HCT116 (cell line): ENCODE data around the gene LRRN1. TPM values are rescaled to one million over a fixed set of nuclear protein-coding genes. Genes with fewer than 3 reads are reported as not detected.

Experiments used
- ATAC-seq: fragments of 200-7000 bp; cut with Tn5 transposase; 2 replicates; pipeline ENCODE4 v1.9.1; 2020; ENCODE audit warnings: mild to moderate bottlenecking, moderate library complexity
- BruUV-seq: library from RNA; stranded (reverse); fragments of 400-500 nt; replicated peaks from 2 replicates; lab custom pipeline; 2021; lab: Mats Ljungman, UMichigan
- CTCF ChIA-PET: fragments of 300-600 bp; sonication (Branson Sonifier 250); formaldehyde crosslinking; loops from one replicate; lab custom pipeline; 2021; ENCODE audit warnings: antibody characterized with exemption; lab: Charles Lee
- POLR2A ChIA-PET: fragments of 300-600, 350-600 bp; sonication (Branson Sonifier 250); formaldehyde crosslinking; loops from one replicate; lab custom pipeline; 2021; ENCODE audit warnings: antibody characterized with exemption; lab: Charles Lee
- RAD21 ChIA-PET, 2 experiments: fragments of 300-600 bp; sonication (Branson Sonifier 250); formaldehyde crosslinking; loops; one replicate each; lab custom pipeline; 2023; ENCODE audit warnings: low total read pairs in 2 of 2; ENCODE audit not compliant: uncharacterized antibody in 2 of 2, unreplicated experiment in 2 of 2, low non-redundant PET in 1 of 2; lab: Charles Lee
- DNase-seq: peaks from one replicate; pipeline ENCODE4 v3.0.0-alpha.2; 2010; ENCODE audit warnings: low read depth, low spot score
- H2AFZ ChIP-seq: fragments of 200-600 bp; shearing (Covaris generic), sonication (generic); 2 replicates; pipeline ENCODE4 v1.6.1; 2017; ENCODE audit warnings: low read depth, mixed run types, mixed read lengths, antibody characterized with exemption, low read length; ENCODE audit not compliant: poor library complexity, severe bottlenecking
- H3K27ac ChIP-seq: 2 replicates; pipeline ENCODE4 v1.5.1; 2012; ENCODE audit warnings: low read depth, low read length
- H3K27me3 ChIP-seq: fragments of 200-600 bp; sonication (generic); 2 replicates; pipeline ENCODE4 v1.6.1; 2016; ENCODE audit warnings: mixed run types, low read length, mixed read lengths; ENCODE audit not compliant: insufficient read depth
- H3K36me3 ChIP-seq, 2 experiments: fragments of 200-500 bp in 1 of 2; fragments of 200-600 bp in 1 of 2; sonication (Bioruptor generic) in 1 of 2; sonication (generic) in 1 of 2; 2 replicates each; pipeline versions ENCODE4 v1.5.1 to v1.6.1; 2014 to 2016; ENCODE audit warnings: low read length in 2 of 2, inconsistent platforms in 1 of 2, mixed read lengths in 1 of 2, mixed run types in 1 of 2; ENCODE audit not compliant: insufficient read depth in 2 of 2, control insufficient read depth in 1 of 2
- H3K4me1 ChIP-seq, 2 experiments: fragments of 200-600 bp in 1 of 2; sonication (generic) in 1 of 2; 2 replicates each; pipeline versions ENCODE4 v1.5.1 to v1.6.1; 2012 to 2017; ENCODE audit warnings: low read length in 2 of 2, inconsistent platforms in 1 of 2, mild to moderate bottlenecking in 1 of 2, mixed read lengths in 1 of 2, mixed run types in 1 of 2, moderate library complexity in 1 of 2; ENCODE audit not compliant: insufficient read depth in 2 of 2, control insufficient read depth in 1 of 2
- H3K4me2 ChIP-seq: fragments of 200-600 bp; sonication (generic); 2 replicates; pipeline ENCODE4 v1.6.1; 2017; ENCODE audit warnings: mixed run types, low read length, mixed read lengths
- H3K4me3 ChIP-seq, 2 experiments: fragments of 200-600 bp in 1 of 2; sonication (generic) in 1 of 2; replicated peaks in 1 of 2; 2 replicates each; pipeline ENCODE4 v1.5.1; 2011 to 2016; ENCODE audit warnings: low read length in 2 of 2, control low read depth in 1 of 2, low read depth in 1 of 2, mild to moderate bottlenecking in 1 of 2, mixed read lengths in 1 of 2, mixed run types in 1 of 2
- H3K79me2 ChIP-seq: fragments of 200-600 bp; sonication (generic); 2 replicates; pipeline ENCODE4 v1.6.1; 2017; ENCODE audit warnings: mild to moderate bottlenecking, mixed run types, low read length, moderate library complexity, mixed read lengths; ENCODE audit not compliant: insufficient read depth
- H3K9ac ChIP-seq: fragments of 200-600 bp; sonication (generic); 2 replicates; pipeline ENCODE4 v1.6.1; 2016; ENCODE audit warnings: low read length, mixed read lengths
- H3K9me2 ChIP-seq: fragments of 200-600 bp; sonication (generic), shearing (Covaris generic); 2 replicates; pipeline ENCODE4 v1.6.1; 2017; ENCODE audit warnings: mixed run types, mild to moderate bottlenecking, moderate library complexity; ENCODE audit not compliant: insufficient read depth
- H3K9me3 ChIP-seq, 2 experiments: fragments of 200-500 bp in 1 of 2; fragments of 200-600 bp in 1 of 2; sonication (Bioruptor generic) in 1 of 2; sonication (generic) in 1 of 2; 2 replicates each; pipeline ENCODE4 v1.6.1; 2014 to 2017; ENCODE audit warnings: low read length in 2 of 2, mixed read lengths in 2 of 2, inconsistent platforms in 1 of 2, low read depth in 1 of 2, mild to moderate bottlenecking in 1 of 2, mixed run types in 1 of 2, moderate library complexity in 1 of 2; ENCODE audit not compliant: control insufficient read depth in 1 of 2, insufficient read depth in 1 of 2
- H4K20me1 ChIP-seq: fragments of 200-600 bp; sonication (generic), shearing (Covaris generic); 2 replicates; pipeline ENCODE4 v1.6.1; 2017; ENCODE audit warnings: mixed run types, mild to moderate bottlenecking, moderate library complexity; ENCODE audit not compliant: insufficient read depth
- CBX3 ChIP-seq: IDR thresholded peaks from 2 replicates; pipeline ENCODE4 v1.6.1; 2012; ENCODE audit warnings: low read depth
- CEBPB ChIP-seq: IDR thresholded peaks from 2 replicates; pipeline ENCODE4 v1.6.1; 2012; ENCODE audit warnings: low read depth
- EGR1 ChIP-seq: IDR thresholded peaks from 2 replicates; pipeline ENCODE4 v1.6.1; 2012; ENCODE audit warnings: low read depth
- ELF1 ChIP-seq: IDR thresholded peaks from 2 replicates; pipeline ENCODE4 v1.6.1; 2012; ENCODE audit warnings: low read depth, borderline replicate concordance
- EZH2 ChIP-seq: fragments of 200-600 bp; sonication (generic); IDR thresholded peaks from 2 replicates; pipeline ENCODE4 v1.6.1; 2017; ENCODE audit warnings: antibody characterized with exemption, mixed run types
- EZH2phosphoT487 ChIP-seq: fragments of 200-600 bp; IDR thresholded peaks from 2 replicates; pipeline ENCODE4 v1.6.1; 2018; ENCODE audit warnings: antibody characterized with exemption, borderline replicate concordance
- FOSL1 ChIP-seq: IDR thresholded peaks from 2 replicates; pipeline ENCODE4 v1.6.1; 2012; ENCODE audit warnings: low read depth
- JUND ChIP-seq: IDR thresholded peaks from 2 replicates; pipeline ENCODE4 v1.6.1; 2012
- POLR2A ChIP-seq: IDR thresholded peaks from 2 replicates; pipeline ENCODE4 v1.7.0; 2011; ENCODE audit warnings: borderline replicate concordance; ENCODE audit not compliant: insufficient read depth, insufficient read length; ENCODE audit errors: extremely low read depth
- POLR2AphosphoS5 ChIP-seq: IDR thresholded peaks from 2 replicates; pipeline ENCODE4 v1.6.1; 2011; ENCODE audit warnings: mild to moderate bottlenecking, low read depth, low read length, moderate library complexity
- SIN3A ChIP-seq: IDR thresholded peaks from 2 replicates; pipeline ENCODE4 v1.6.1; 2012; ENCODE audit warnings: low read depth
- SP1 ChIP-seq: IDR thresholded peaks from 2 replicates; pipeline ENCODE4 v1.6.1; 2012; ENCODE audit warnings: low read depth
- SRF ChIP-seq: IDR thresholded peaks from 2 replicates; pipeline ENCODE4 v1.6.1; 2012; ENCODE audit warnings: low read depth
- YY1 ChIP-seq: IDR thresholded peaks from 2 replicates; pipeline ENCODE4 v1.6.1; 2011; ENCODE audit warnings: low read length, low read depth, moderate library complexity, mild to moderate bottlenecking; ENCODE audit not compliant: insufficient replicate concordance; ENCODE audit errors: extremely low read depth
- ZFX ChIP-seq: fragments of 450-650 bp; IDR thresholded peaks from 2 replicates; pipeline ENCODE4 v1.6.1; 2017
- ZNF274 ChIP-seq: fragments of 200-500 bp; sonication (Bioruptor generic); IDR thresholded peaks from 2 replicates; pipeline ENCODE4 v1.6.1; 2014; ENCODE audit warnings: mild to moderate bottlenecking, low read depth, low read length, inconsistent platforms
- intact Hi-C: fragments of 100-400 bp; cut with micrococcal nuclease; formaldehyde crosslinking; loops from 2 replicates; pipeline ENCODE4 v1.10.0; 2022
- total RNA-seq: library from RNA; stranded (reverse); gene quantifications from one replicate; pipeline ENCODE4 v1.2.1, GENCODE V29; 2021; ENCODE audit not compliant: unreplicated experiment
- TF ChIP-seq, protein P1 (sequence below): IDR thresholded peaks from 2 replicates; pipeline ENCODE4 v1.6.1; 2012
- TF ChIP-seq, protein P2 (sequence below), 3 experiments: fragments of 200-600 bp in 1 of 3; sonication (generic) in 1 of 3; IDR thresholded peaks in 2 of 3; conservative IDR thresholded peaks in 1 of 3; 2 replicates each; pipeline ENCODE4 v1.5.1; 2012 to 2017; ENCODE audit warnings: low read depth in 2 of 3, low read length in 2 of 3, antibody characterized with exemption in 1 of 3, borderline replicate concordance in 1 of 3, control low read depth in 1 of 3, mild to moderate bottlenecking in 1 of 3, mixed read lengths in 1 of 3, mixed run types in 1 of 3, moderate library complexity in 1 of 3; ENCODE audit not compliant: insufficient read depth in 1 of 3

The LRRN1 gene
- total RNA-seq, 1 experiment from 2014 or later = 0.10 TPM

DNA sequence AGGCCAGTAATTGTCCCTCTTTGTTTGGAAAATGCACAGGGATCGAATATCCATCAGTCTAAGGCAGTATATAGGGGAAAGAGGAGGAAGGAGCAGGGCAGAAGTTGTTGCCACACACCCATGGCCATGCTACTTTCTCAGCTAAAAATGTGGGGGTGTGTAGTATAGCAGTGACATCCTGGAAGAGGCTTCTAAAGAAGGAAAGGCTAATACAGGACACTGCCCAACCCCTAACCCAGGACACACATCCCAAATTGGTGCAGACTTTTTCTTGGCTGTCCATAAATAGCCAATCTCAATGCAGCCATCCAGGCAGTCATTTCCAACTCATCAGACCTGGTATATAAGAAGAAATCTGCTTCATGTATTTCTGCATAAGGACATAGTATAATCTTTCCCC, 33.1 kb upstream of the LRRN1 start:
- no peaks in the 10 kb centered on the region for H3K27me3 ChIP-seq
- POLR2A ChIA-PET = no interaction called here
- no peak for DNase-seq
- H3K4me1 ChIP-seq = no peaks in the 10 kb centered on the region
- RAD21 ChIA-PET = no interaction called here
- no peak for TF ChIP-seq EGR1
- no peak for TF ChIP-seq SP1
- no peak for TF ChIP-seq SRF
- TF ChIP-seq FOSL1 = no peak
- TF ChIP-seq YY1 = no peak
- no peak for TF ChIP-seq POLR2A
- TF ChIP-seq, protein P1, sequence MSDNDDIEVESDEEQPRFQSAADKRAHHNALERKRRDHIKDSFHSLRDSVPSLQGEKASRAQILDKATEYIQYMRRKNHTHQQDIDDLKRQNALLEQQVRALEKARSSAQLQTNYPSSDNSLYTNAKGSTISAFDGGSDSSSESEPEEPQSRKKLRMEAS = no peak
- no peak for TF ChIP-seq EZH2phosphoT487
- no peak for TF ChIP-seq POLR2AphosphoS5
- TF ChIP-seq ZNF274 = no peak
- no TSS peak for BruUV-seq
- H3K4me2 ChIP-seq = no peak overlapping the region
- no peak overlapping the region for H3K27ac ChIP-seq
- no peak overlapping the region for H2AFZ ChIP-seq
- CTCF ChIA-PET = no interaction called here
- intact Hi-C loops = no loop called here
- ATAC-seq = no peak
- H3K9me3 ChIP-seq = peaks cover 4 to 12% of the 10 kb centered on the region in 2 experiments; a peak in 2 of 4 replicates
- H3K36me3 ChIP-seq = no peaks in the 10 kb centered on the region
- no peaks in the 10 kb centered on the region for H3K9me2 ChIP-seq
- no peak overlapping the region for H3K9ac ChIP-seq
- no peaks in the 10 kb centered on the region for H4K20me1 ChIP-seq
- H3K79me2 ChIP-seq = no peaks in the 10 kb centered on the region
- no peak overlapping the region for H3K4me3 ChIP-seq

DNA sequence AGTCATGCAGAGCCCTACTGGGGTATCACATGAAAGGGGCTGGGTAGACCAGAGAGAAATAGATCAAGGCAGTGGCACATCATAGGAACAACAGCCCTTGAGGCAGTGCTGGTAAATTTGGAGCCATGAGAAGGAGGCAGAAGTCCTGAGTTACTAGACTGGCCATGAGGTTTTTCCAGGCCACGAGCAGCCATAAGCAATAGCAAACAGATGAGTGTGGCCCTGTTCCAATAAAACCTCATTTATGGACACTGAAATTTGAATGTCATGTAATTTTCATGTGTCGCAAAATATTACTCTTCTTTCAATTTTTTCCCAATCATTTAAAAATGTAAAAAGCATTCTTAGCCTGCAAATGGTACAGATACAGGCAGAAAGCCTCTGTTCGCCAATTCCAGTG, 28.1 kb upstream of the LRRN1 start:
- H3K9me3 ChIP-seq = peaks cover 4 to 22% of the 10 kb centered on the region in 2 experiments; a peak in 2 of 4 replicates
- TF ChIP-seq FOSL1 (no peak), EGR1 (no peak), ZNF274 (no peak), CBX3 (no peak), CEBPB (no peak), EZH2phosphoT487 (no peak), JUND (no peak), ZFX (no peak), POLR2AphosphoS5 (no peak), SP1 (no peak), POLR2A (no peak), EZH2 (no peak), ELF1 (no peak), SIN3A (no peak), YY1 (no peak)
- TF ChIP-seq, protein P1 = no peak
- TF ChIP-seq, protein P2, sequence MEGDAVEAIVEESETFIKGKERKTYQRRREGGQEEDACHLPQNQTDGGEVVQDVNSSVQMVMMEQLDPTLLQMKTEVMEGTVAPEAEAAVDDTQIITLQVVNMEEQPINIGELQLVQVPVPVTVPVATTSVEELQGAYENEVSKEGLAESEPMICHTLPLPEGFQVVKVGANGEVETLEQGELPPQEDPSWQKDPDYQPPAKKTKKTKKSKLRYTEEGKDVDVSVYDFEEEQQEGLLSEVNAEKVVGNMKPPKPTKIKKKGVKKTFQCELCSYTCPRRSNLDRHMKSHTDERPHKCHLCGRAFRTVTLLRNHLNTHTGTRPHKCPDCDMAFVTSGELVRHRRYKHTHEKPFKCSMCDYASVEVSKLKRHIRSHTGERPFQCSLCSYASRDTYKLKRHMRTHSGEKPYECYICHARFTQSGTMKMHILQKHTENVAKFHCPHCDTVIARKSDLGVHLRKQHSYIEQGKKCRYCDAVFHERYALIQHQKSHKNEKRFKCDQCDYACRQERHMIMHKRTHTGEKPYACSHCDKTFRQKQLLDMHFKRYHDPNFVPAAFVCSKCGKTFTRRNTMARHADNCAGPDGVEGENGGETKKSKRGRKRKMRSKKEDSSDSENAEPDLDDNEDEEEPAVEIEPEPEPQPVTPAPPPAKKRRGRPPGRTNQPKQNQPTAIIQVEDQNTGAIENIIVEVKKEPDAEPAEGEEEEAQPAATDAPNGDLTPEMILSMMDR (IDR thresholded peaks at IDR 0.05 in 2 of 3, conservative IDR thresholded peaks at IDR 0.05 in 1 of 3; ENCODE audit: borderline replicate concordance in 1 of 3, insufficient read depth in 1 of 3, low read depth in 2 of 3, low read length in 2 of 3) = no peak
- no peak overlapping the region for H3K27ac ChIP-seq
- ATAC-seq = no peak
- H3K4me1 ChIP-seq = no peaks in the 10 kb centered on the region
- ChIA-PET CTCF (no interaction called here), POLR2A (no interaction called here), RAD21 (no interaction called here)
- H3K4me3 ChIP-seq = no peak overlapping the region
- H3K79me2 ChIP-seq = no peaks in the 10 kb centered on the region
- H2AFZ ChIP-seq = no peak overlapping the region
- no peak overlapping the region for H3K9ac ChIP-seq
- intact Hi-C loops = no loop called here
- H4K20me1 ChIP-seq = no peaks in the 10 kb centered on the region
- no peaks in the 10 kb centered on the region for H3K9me2 ChIP-seq
- no peaks in the 10 kb centered on the region for H3K27me3 ChIP-seq
- H3K36me3 ChIP-seq = no peaks in the 10 kb centered on the region
- H3K4me2 ChIP-seq = no peak overlapping the region
- BruUV-seq = no TSS peak
- DNase-seq = no peak
